Inflammatory macrophage treated with lipopolysaccharide for 1 hour (primary cell): ENCODE results near the gene KDM4C.
A peak's percentile ranks its signal among the peaks of the same experiment; 100 is the strongest.
"Not testable (repeated sequence)": the region's sequence is repeated elsewhere in the genome, so short reads cannot be mapped to it uniquely, and the experiment has no call there.

Source experiments
- DNase-seq, 2 donors: peaks; one replicate each; pipeline ENCODE4 v3.0.0-alpha.2; 2020 to 2022

The KDM4C gene

GRCh38 chr9:7183139-7183538, 425.4 kb downstream of the KDM4C start:
- not testable (repeated sequence) for DNase-seq

DNA sequence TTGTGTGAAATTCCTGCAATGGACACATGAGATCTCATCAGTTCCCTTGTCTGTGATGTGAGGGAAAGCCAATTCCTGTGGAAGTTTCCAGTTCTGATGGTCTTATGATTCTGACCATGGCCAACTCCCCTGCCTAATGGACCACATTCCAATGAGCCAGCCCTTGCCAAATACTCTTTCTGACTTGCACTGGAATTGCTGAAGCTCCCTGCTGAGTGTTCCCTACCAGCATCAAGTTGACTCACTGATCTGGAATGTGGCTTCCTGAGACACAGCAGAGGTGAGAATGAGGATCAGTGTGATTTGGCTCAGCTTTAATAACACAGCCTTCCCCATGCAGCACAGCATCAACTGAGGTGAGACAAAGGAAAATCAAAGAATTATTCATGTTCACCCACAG, 427.8 kb downstream of the KDM4C start:
- no peak for DNase-seq

- DNase-seq = peak; percentile 12 to 55
Measured at GRCh38 chr9:7186175-7186574, 428.4 kb downstream of the KDM4C start.

DNA sequence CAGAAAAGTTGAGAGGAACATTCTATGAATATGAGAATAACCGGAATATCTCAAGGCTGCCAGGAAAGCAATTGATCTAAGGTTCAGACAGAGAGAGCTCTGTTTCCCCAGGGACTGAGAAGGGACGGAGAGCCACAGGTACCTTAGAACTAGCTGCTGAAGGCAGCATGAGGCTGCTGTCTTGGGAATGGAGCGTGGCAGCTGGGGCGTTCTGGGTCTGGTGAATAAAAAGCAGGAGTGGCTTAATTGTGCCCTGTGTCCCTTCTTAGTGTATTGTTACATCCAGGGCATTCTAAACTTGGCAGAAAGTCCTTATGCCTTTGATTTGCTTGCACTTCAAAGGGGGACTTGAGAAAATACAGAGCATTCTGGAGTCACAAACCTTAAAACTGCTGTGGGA, 434.5 kb downstream of the KDM4C start:
- no peak for DNase-seq

DNA sequence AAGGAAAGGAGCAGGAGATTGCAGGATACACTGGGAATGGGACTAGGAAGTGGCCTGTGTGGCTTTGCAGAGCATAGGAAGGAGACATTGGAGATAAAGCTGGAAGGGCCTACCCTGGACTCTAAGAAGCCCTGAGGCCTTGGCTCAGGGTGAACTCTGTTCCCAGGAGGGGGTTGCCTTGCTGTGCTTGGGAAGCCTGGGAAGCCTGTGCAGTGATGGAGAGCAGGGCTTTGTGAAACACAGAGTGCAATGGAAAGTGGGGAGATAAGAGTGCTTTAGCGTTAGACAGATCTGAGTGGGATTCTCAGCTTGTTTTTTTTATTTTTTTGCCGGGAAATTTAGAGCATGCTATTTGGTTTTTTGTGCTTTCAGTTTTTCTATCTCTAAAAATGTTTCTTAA, 437.8 kb downstream of the KDM4C start:
- DNase-seq = no peak

DNA sequence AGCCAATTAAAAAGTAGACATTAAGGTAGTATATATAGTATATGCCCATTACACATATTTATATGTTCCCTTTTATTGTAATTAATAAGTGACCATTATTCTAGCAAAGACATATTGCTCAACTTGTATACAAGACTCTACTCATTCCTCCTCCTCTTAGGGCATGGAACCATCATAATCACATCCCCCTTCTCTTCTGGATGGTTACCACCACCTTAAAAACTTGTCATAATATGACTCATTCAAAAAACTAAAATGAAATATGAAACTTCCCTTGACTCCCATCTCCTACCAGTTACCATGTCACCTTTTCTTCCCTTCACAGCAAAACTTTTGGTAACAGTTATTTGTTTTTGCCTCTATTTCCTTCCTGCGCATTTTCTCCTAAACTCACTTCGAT, 438.7 kb downstream of the KDM4C start:
- DNase-seq = no peak

DNA sequence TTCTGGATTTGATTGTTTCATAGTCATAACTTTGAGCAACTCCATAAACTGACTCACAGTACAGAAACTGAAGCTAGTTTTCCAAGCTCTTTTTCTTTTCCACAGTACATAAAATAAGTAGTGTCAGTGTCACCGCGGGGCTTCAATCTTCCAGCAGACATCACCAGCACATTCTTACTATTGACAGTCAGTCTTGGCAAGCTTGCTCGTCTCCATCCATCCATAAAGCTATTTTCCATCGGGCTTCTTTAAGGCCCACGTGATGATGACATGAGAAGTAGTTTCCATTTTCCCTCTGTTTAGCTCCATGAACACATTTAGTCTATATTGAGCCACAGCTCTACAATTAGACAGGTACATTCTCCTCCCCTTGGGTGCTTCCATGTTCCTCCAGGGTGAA, 443.4 kb downstream of the KDM4C start:
- DNase-seq = no peak

- DNase-seq = no peak
Measured at GRCh38 chr9:7205806-7206205, 448.0 kb downstream of the KDM4C start.

DNA sequence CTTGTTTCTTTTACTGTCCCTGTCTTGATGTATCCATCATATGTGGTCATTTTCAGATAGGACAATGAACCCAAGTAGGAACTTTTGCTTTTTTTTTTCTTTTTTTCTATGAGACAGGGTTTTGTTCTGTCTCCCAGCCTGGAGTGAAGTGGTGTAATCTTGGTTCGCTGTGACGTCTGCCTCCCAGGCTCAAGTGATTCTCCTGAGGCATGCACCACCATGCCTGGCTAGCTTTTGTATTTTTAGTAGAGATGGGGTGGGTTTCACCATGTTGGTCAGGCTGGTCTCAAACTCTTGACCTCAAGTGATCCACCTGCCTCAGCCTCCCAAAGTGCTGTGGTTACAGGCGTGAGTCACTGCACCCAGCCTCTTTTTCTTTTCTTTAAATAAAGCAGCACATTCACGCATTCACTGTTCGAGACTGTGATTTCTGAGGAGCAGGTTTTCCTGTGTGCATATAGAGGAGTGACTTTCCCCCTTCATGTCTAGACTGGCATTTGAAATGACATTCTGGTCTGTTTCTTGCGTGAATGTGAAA, 448.5 kb downstream of the KDM4C start:
- DNase-seq = no peak

DNA sequence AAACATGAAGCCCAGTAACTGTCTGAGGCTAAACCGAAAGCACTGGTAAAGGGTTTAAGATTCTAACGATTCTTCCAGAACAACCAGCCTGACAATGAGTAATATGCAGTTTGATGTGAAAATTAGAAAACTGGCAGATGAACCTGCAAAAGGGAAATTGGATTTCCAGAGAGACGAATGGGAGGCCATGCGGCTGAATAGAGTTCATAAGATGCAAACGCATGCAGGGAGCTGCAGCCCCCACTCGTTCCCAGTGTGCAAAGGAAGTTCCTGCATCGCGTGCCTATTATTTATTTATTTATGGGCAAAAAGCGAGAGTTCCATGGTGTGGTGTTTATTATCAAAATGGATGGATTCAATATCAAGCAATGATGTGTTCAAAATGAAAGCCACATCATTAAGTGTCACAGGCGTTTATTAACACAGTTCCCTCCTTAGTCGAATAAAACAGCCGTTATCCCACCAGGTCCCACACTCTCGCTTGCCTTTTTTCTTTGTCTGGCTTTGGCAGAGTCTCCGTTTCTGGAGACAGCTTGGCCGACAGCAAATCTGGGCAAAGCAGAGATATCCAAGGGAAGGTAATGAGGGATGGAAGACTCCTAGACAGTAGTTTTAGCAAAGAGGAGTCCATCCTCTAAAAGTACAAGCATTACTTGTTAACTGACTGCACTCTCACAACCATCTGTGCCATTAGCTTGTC, 451.4 kb downstream of the KDM4C start:
- DNase-seq = no peak

GRCh38 chr9:7209990-7210389, 452.2 kb downstream of the KDM4C start:
- no peak for DNase-seq

GRCh38 chr9:7210854-7211637, 453.3 kb downstream of the KDM4C start:
- DNase-seq = no peak

GRCh38 chr9:7211657-7212056, 453.9 kb downstream of the KDM4C start:
- DNase-seq = no peak

DNA sequence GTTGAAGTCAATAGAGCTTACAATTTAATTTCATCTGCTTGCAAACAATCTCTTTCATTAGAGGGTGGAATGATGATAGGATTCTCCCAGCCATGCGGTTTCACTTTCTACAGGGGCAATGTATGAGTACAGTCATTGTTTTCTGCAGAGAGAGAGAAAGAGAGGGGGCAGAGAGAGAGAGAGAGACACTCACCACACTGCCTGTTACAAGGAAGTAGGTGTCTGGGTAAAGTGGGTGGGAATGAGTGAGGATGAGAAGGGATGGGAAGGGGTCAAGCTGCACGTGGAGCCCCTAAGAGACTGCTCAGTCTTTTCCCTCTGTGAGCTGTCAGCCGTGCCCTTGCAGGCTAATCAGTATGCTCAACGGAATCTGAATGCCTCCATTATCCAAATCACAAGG, 454.3 kb downstream of the KDM4C start:
- no peak for DNase-seq

DNA sequence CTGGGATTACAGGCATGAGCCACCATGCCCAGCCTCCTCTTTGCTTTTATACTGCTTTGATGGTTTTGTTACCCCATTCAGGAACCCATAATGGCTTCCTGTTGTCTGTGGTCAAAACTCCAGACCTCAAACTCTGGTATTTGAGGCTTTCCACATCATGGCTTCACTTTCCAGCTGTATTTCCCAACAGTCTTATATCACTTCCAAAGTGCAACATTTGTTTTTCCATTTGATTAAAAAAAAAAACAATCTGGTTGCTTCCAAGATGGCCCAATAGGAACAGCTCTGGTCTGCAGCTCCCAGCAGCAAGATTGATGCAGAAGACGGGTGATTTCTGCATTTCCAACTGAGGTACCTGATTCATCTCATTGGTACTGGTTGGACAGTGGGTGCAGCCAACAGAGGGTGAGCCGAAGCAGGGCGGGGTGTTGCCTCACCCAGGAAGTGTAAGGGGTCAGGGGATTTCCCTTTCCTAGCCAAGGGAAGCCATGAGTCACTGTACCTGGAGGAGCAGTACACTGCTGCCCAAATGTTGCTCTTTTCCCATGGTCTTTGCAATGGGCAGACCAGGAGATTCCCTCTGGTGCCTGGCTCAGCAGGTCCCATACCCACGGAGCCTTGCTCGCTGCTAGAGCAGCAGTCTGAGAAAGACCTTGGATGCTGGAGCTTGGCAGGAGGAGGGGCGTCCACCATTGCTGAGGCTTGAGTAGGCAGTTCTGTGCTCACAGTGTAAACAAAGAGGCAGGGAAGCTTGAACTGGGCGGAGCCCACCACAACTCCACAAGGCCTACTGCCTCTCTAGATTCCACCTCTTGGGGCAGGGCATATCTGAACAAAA, 458.4 kb downstream of the KDM4C start:
- peak; percentile 56 to 64 for DNase-seq

- DNase-seq = no peak
Measured at GRCh38 chr9:7223981-7224380, 466.2 kb downstream of the KDM4C start.
